GM23338 (cell line): ENCODE results near the gene DAPK2. TPM values are rescaled to one million over a fixed set of nuclear protein-coding genes. Genes with fewer than 3 reads are reported as not detected.

Source experiments
- ATAC-seq: fragments of 200-7000 bp; cut with Tn5 transposase; 3 replicates; pipeline ENCODE4 v1.9.1; 2020
- DNase-seq: peaks from one replicate; pipeline ENCODE4 v3.0.0-alpha.2; 2015; ENCODE audit warnings: low spot score
- H2AFZ ChIP-seq: fragments of 200-600 bp; sonication (generic); 2 replicates; pipeline ENCODE4 v1.8.0; 2016; ENCODE audit warnings: antibody characterized with exemption, mild to moderate bottlenecking, moderate library complexity
- H3F3A ChIP-seq: fragments of 200-600 bp; sonication (generic); replicated peaks from 2 replicates; pipeline ENCODE4 v1.8.0; 2017; ENCODE audit warnings: antibody characterized with exemption, mixed run types, low read depth
- H3K27ac ChIP-seq: fragments of 200-600 bp; sonication (generic); 2 replicates; pipeline ENCODE4 v1.6.1; 2016; ENCODE audit warnings: low read depth
- H3K27me3 ChIP-seq: fragments of 200-600 bp; sonication (generic); 2 replicates; pipeline ENCODE4 v1.8.0; 2016; ENCODE audit warnings: mild to moderate bottlenecking, mixed run types, moderate library complexity; ENCODE audit not compliant: insufficient read depth
- H3K36me3 ChIP-seq: fragments of 200-600 bp; sonication (generic); 2 replicates; pipeline ENCODE4 v1.8.0; 2016; ENCODE audit warnings: mild to moderate bottlenecking; ENCODE audit not compliant: insufficient read depth
- H3K4me1 ChIP-seq: fragments of 200-600 bp; sonication (generic); 2 replicates; pipeline ENCODE4 v1.8.0; 2016; ENCODE audit warnings: mild to moderate bottlenecking, moderate library complexity; ENCODE audit not compliant: insufficient read depth
- H3K4me2 ChIP-seq: fragments of 200-600 bp; sonication (generic); 2 replicates; pipeline ENCODE4 v1.7.1; 2017; ENCODE audit warnings: mixed run types
- H3K4me3 ChIP-seq: fragments of 200-600 bp; sonication (generic); 2 replicates; pipeline ENCODE4 v1.6.1; 2016; ENCODE audit warnings: mixed run types
- H3K79me2 ChIP-seq: fragments of 200-600 bp; sonication (generic); replicated peaks from 2 replicates; pipeline ENCODE4 v1.8.0; 2017; ENCODE audit warnings: mild to moderate bottlenecking; ENCODE audit not compliant: insufficient read depth
- H3K9me2 ChIP-seq: fragments of 200-600 bp; sonication (generic); 2 replicates; pipeline ENCODE4 v1.8.0; 2017; ENCODE audit not compliant: insufficient read depth
- H4K20me1 ChIP-seq: fragments of 200-600 bp; sonication (generic); replicated peaks from 2 replicates; pipeline ENCODE4 v1.8.0; 2017; ENCODE audit warnings: mild to moderate bottlenecking; ENCODE audit not compliant: insufficient read depth
- H3K27ac Mint-ChIP-seq: 2 replicates; pipeline ENCODE4 v1.8.0; 2020; ENCODE audit warnings: inconsistent platforms, mild to moderate bottlenecking, moderate library complexity, mixed read lengths
- H3K27me3 Mint-ChIP-seq: 3 replicates; pipeline ENCODE4 v1.8.0; 2022; ENCODE audit warnings: low read depth, mild to moderate bottlenecking, moderate library complexity, mixed read lengths, inconsistent platforms; ENCODE audit not compliant: insufficient read depth, poor library complexity
- H3K36me3 Mint-ChIP-seq: 3 replicates; pipeline ENCODE4 v1.8.0; 2021; ENCODE audit warnings: low read depth, mild to moderate bottlenecking, inconsistent platforms, moderate library complexity, mixed read lengths
- H3K4me1 Mint-ChIP-seq: 3 replicates; pipeline ENCODE4 v1.8.0; 2020; ENCODE audit warnings: mild to moderate bottlenecking, inconsistent platforms, mixed read lengths
- H3K4me3 Mint-ChIP-seq: 3 replicates; pipeline ENCODE4 v1.8.0; 2021; ENCODE audit warnings: moderate library complexity, mild to moderate bottlenecking, inconsistent platforms, mixed read lengths
- H3K9me3 Mint-ChIP-seq: 3 replicates; pipeline ENCODE4 v1.8.0; 2020; ENCODE audit warnings: moderate library complexity, mild to moderate bottlenecking, inconsistent platforms, mixed read lengths
- CREB1 ChIP-seq: fragments of 250-450 bp; sonication (Bioruptor Pico); IDR thresholded peaks from 2 replicates; pipeline ENCODE4 v1.5.0; 2020; ENCODE audit warnings: low read depth, mild to moderate bottlenecking, moderate library complexity
- ETS1 ChIP-seq: IDR thresholded peaks from 2 replicates; pipeline ENCODE4 v1.6.1; 2016; ENCODE audit warnings: antibody characterized with exemption
- JUNB ChIP-seq: IDR thresholded peaks from one replicate; pipeline ENCODE4 v1.6.1; 2016; ENCODE audit warnings: antibody characterized with exemption; ENCODE audit not compliant: unreplicated experiment
- REST ChIP-seq: IDR thresholded peaks from one replicate; pipeline ENCODE4 v1.6.1; 2018; ENCODE audit warnings: antibody characterized with exemption; ENCODE audit not compliant: unreplicated experiment
- ZNF114 ChIP-seq: fragments of 250-450 bp; sonication (Bioruptor Pico); IDR thresholded peaks from 2 replicates; pipeline ENCODE4 v1.5.0; 2020; ENCODE audit warnings: mild to moderate bottlenecking, moderate library complexity
- ZNF462 ChIP-seq: fragments of 250-450 bp; sonication (Bioruptor Pico); IDR thresholded peaks from 2 replicates; pipeline ENCODE4 v1.5.0; 2020; ENCODE audit warnings: mild to moderate bottlenecking, moderate library complexity
- polyA plus RNA-seq: library from polyadenylated mRNA; unstranded; fragments of >200 nt; fragmentation: Nextera tagmentation; extraction: Ambion mirVana; gene quantifications from 2 replicates; pipeline ENCODE4 v1.2.1, GENCODE V29; 2016
- total RNA-seq: library from RNA; depleted of rRNA; stranded (reverse); fragments of >200 nt; shearing (Covaris generic); gene quantifications from 2 replicates; pipeline ENCODE4 v1.2.3, GENCODE V29; 2014

DAPK2 gene
- total and polyA plus RNA-seq, 2 experiments from 2014 or later, result 1.6 to 3.1 TPM

DNA sequence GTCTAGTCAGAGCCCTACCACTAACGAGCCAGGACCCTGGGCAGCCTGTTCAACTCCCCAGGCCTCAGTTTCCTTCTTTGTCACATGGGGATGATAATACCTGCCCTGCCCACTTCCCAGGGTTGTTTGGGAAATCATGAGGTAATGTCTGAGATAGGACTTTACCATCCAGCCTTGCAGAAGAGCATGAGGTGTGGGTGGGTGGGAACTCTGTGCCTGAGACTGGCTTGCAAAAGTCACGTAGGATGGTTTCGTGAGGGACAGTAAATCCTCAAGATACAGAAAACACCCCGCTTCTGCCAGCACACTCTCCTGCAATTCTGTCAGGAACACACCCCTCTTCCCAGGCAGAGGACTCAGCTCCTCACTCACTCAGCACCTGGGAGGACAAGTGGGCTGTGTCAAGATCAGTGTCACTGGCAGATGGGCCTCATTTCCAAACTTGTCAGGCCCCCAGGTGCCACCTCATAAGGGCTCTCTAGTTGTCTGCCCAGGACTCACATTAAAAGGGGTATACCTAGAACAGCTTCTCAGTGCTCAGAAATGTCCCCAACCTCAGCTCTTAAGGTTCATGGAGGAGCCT lies 58.4 kb downstream of the DAPK2 start:
- DNase-seq (no peak), ATAC-seq (no peak)
- Histone ChIP-seq H3K4me1 (no peaks in the 10 kb centered on the region), H3F3A (no peaks in the 10 kb centered on the region), H2AFZ (no peak overlapping the region), H3K27ac (no peak overlapping the region), H3K4me2 (no peak overlapping the region), H3K36me3 (no peaks in the 10 kb centered on the region), H3K4me3 (no peak overlapping the region), H3K9me2 (no peaks in the 10 kb centered on the region), H4K20me1 (no peaks in the 10 kb centered on the region), H3K27me3 (no peaks in the 10 kb centered on the region), H3K79me2 (no peaks in the 10 kb centered on the region)
- Mint-ChIP-seq H3K4me3 (no peak overlapping the region), H3K9me3 (no peaks in the 10 kb centered on the region), H3K27me3 (peaks cover 1% of the 10 kb centered on the region), H3K36me3 (no peaks in the 10 kb centered on the region), H3K27ac (no peak overlapping the region), H3K4me1 (peaks cover 6% of the 10 kb centered on the region; the same call in 1 of the 3 replicates)
- TF ChIP-seq ZNF462 (CRISPR knock-in tag), result no peak

GRCh38 chr15:63986751-63987341 lies 59.4 kb downstream of the DAPK2 start:
- Mint-ChIP-seq H3K4me3 (no peak overlapping the region), H3K9me3 (no peaks in the 10 kb centered on the region), H3K27ac (no peak overlapping the region), H3K4me1 (peaks cover 6% of the 10 kb centered on the region; the same call in 1 of the 3 replicates), H3K36me3 (no peaks in the 10 kb centered on the region), H3K27me3 (peaks cover 1% of the 10 kb centered on the region)
- Histone ChIP-seq H4K20me1 (no peaks in the 10 kb centered on the region), H2AFZ (no peak overlapping the region), H3F3A (no peaks in the 10 kb centered on the region), H3K27ac (no peak overlapping the region), H3K36me3 (no peaks in the 10 kb centered on the region), H3K4me3 (no peak overlapping the region), H3K27me3 (no peaks in the 10 kb centered on the region), H3K79me2 (no peaks in the 10 kb centered on the region), H3K4me1 (no peaks in the 10 kb centered on the region), H3K9me2 (no peaks in the 10 kb centered on the region), H3K4me2 (no peak overlapping the region)
- ATAC-seq (no peak), DNase-seq (no peak)
- TF ChIP-seq CREB1 (CRISPR knock-in tag), result no peak
- TF ChIP-seq REST, result no peak
- TF ChIP-seq JUNB, result no peak
- no peak for TF ChIP-seq ZNF114
- TF ChIP-seq ETS1, result no peak
